HepG2 (cell line): ENCODE data around the gene CHRM3. TPM values are rescaled to one million over a fixed set of nuclear protein-coding genes. Genes with fewer than 3 reads are reported as not detected.

ENCODE experiments used
- ATAC-seq: fragments of 200-7000 bp; cut with Tn5 transposase; 3 replicates; pipeline ENCODE4 v1.9.1; 2020; ENCODE audit warnings: mild to moderate bottlenecking, moderate library complexity
- BruUV-seq: library from RNA; stranded (reverse); fragments of 400-500 nt; replicated peaks from 2 replicates; lab custom pipeline; 2021; lab: Mats Ljungman, UMichigan
- CTCF ChIA-PET: fragments of 300-600 bp; formaldehyde crosslinking; extraction: SDS; loops from one replicate; lab custom pipeline; 2021; ENCODE audit warnings: low total read pairs, inconsistent platforms, low intra/inter-chr PET ratio; lab: Yijun Ruan, JAX
- POLR2A ChIA-PET: fragments of 350-600 bp; sonication (Branson Sonifier 250); formaldehyde crosslinking; loops from one replicate; lab custom pipeline; 2020; ENCODE audit warnings: antibody characterized with exemption, inconsistent platforms; lab: Yijun Ruan, JAX
- DNase-seq: peaks from one replicate; pipeline ENCODE4 v3.0.0-alpha.2; 2015; ENCODE audit warnings: low spot score
- FAIRE-seq: peaks from 3 replicates; lab custom pipeline; 2011; peaks lifted over from hg19 to GRCh38; lab: Jason Lieb, UNC
- H2AFZ ChIP-seq: one replicate; pipeline ENCODE4 v1.6.1; 2011; ENCODE audit warnings: low read length, inconsistent platforms
- H3K27ac ChIP-seq: fragments of 300-600 bp; 3 replicates; pipeline ENCODE4 v1.8.0; 2011; ENCODE audit warnings: mixed run types, mild to moderate bottlenecking, mixed read lengths, low read length, inconsistent platforms; ENCODE audit not compliant: insufficient read depth; ENCODE audit errors: extremely low read length
- H3K27me3 ChIP-seq, 2 experiments: fragments of 200-600 bp in 1 of 2; 2 replicates in 1 of 2; 3 replicates in 1 of 2; pipeline versions ENCODE4 v1.6.0 to v1.8.0; 2011; ENCODE audit warnings: low read length in 2 of 2, mild to moderate bottlenecking in 2 of 2, moderate library complexity in 2 of 2, inconsistent platforms in 1 of 2; ENCODE audit not compliant: insufficient read depth in 2 of 2, control insufficient read depth in 1 of 2
- H3K36me3 ChIP-seq, 2 experiments: fragments of 200-600 bp in 1 of 2; replicated peaks in 1 of 2; 2 replicates in 1 of 2; 3 replicates in 1 of 2; pipeline versions ENCODE4 v1.5.1 to v1.8.0; 2011; ENCODE audit warnings: low read length in 2 of 2, inconsistent platforms in 1 of 2; ENCODE audit not compliant: insufficient read depth in 2 of 2, control insufficient read depth in 1 of 2
- H3K4me1 ChIP-seq: 2 replicates; pipeline ENCODE4 v1.5.1; 2012; ENCODE audit warnings: low read length, inconsistent platforms; ENCODE audit not compliant: insufficient read depth
- H3K4me2 ChIP-seq: 2 replicates; pipeline ENCODE4 v1.6.0; 2011; ENCODE audit warnings: low read depth, low read length, inconsistent platforms
- H3K4me3 ChIP-seq, 3 experiments: fragments of 200-600 bp in 1 of 3; sonication (generic), shearing (Covaris generic) in 1 of 3; replicated peaks in 1 of 3; 2 replicates each; pipeline ENCODE4 v1.5.1; 2011 to 2016; ENCODE audit warnings: low read length in 3 of 3, inconsistent platforms in 2 of 3, low read depth in 2 of 3, mild to moderate bottlenecking in 2 of 3, control low read depth in 1 of 3, mixed read lengths in 1 of 3; ENCODE audit not compliant: insufficient read depth in 1 of 3
- H3K79me2 ChIP-seq: one replicate; pipeline ENCODE4 v1.6.1; 2011; ENCODE audit warnings: low read length, inconsistent platforms; ENCODE audit not compliant: insufficient read depth
- H3K9ac ChIP-seq: 2 replicates; pipeline ENCODE4 v1.6.0; 2011; ENCODE audit warnings: mild to moderate bottlenecking, low read depth, low read length, inconsistent platforms; ENCODE audit not compliant: insufficient read depth
- H3K9me3 ChIP-seq: 2 replicates; pipeline ENCODE4 v1.5.1; 2012; ENCODE audit warnings: mild to moderate bottlenecking, low read length
- H4K20me1 ChIP-seq: 2 replicates; pipeline ENCODE4 v1.6.0; 2011; ENCODE audit warnings: inconsistent platforms, mild to moderate bottlenecking, low read length, moderate library complexity; ENCODE audit not compliant: insufficient read depth
- ATF5 ChIP-seq: sonication (generic); formaldehyde crosslinking; IDR thresholded peaks from 2 replicates; pipeline ENCODE4 v1.4.0; 2020; ENCODE audit warnings: mild to moderate bottlenecking, low read depth, missing genetic modification reagents
- BORCS8-MEF2B ChIP-seq: sonication (generic); formaldehyde crosslinking; IDR thresholded peaks from 2 replicates; pipeline ENCODE4 v1.8.0; 2022; ENCODE audit warnings: mild to moderate bottlenecking, missing genetic modification reagents
- CREB1 ChIP-seq, 2 experiments: fragments of 450-650 bp in 1 of 2; IDR thresholded peaks; 2 replicates each; pipeline ENCODE4 v1.6.1; 2016 to 2017; ENCODE audit warnings: control low read depth in 1 of 2, mild to moderate bottlenecking in 1 of 2, missing compliant biosample characterization in 1 of 2, missing genetic modification characterization in 1 of 2
- DMAP1 ChIP-seq: IDR thresholded peaks from 2 replicates; pipeline ENCODE4 v1.6.1; 2016
- DZIP1 ChIP-seq: sonication (generic); formaldehyde crosslinking; IDR thresholded peaks from 2 replicates; pipeline ENCODE4 v1.5.0; 2020; ENCODE audit warnings: mild to moderate bottlenecking, missing genetic modification reagents
- KAT8 ChIP-seq: IDR thresholded peaks from 2 replicates; pipeline ENCODE4 v1.6.1; 2016; ENCODE audit warnings: missing genetic modification reagents, missing compliant biosample characterization
- MEIS2 ChIP-seq: sonication (generic); formaldehyde crosslinking; IDR thresholded peaks from 2 replicates; pipeline ENCODE4 v1.9.0; 2021; ENCODE audit warnings: mild to moderate bottlenecking, missing genetic modification reagents
- MLX ChIP-seq: IDR thresholded peaks from 2 replicates; pipeline ENCODE4 v1.6.1; 2016
- NR2F6 ChIP-seq, 2 experiments: IDR thresholded peaks; 2 replicates each; pipeline ENCODE4 v1.6.1; 2016; ENCODE audit warnings: antibody characterized with exemption in 1 of 2, mild to moderate bottlenecking in 1 of 2
- TBL1XR1 ChIP-seq: fragments of 150-350 bp; IDR thresholded peaks from 2 replicates; pipeline ENCODE4 v1.6.1; 2014; ENCODE audit warnings: borderline replicate concordance, low read length; ENCODE audit not compliant: partially characterized antibody
- ZBTB44 ChIP-seq: sonication (generic); formaldehyde crosslinking; IDR thresholded peaks from 2 replicates; pipeline ENCODE4 v1.4.0; 2020; ENCODE audit warnings: missing genetic modification reagents
- ZNF549 ChIP-seq: sonication (generic); formaldehyde crosslinking; IDR thresholded peaks from 2 replicates; pipeline ENCODE4 v1.5.0; 2020; ENCODE audit warnings: missing genetic modification reagents
- ZNF775 ChIP-seq: sonication (generic); formaldehyde crosslinking; IDR thresholded peaks from 2 replicates; pipeline ENCODE4 v1.4.0; 2020; ENCODE audit warnings: missing genetic modification reagents, mild to moderate bottlenecking, moderate library complexity, borderline replicate concordance
- ZNF780A ChIP-seq: sonication (generic); formaldehyde crosslinking; IDR thresholded peaks from 2 replicates; pipeline ENCODE4 v1.8.0; 2022; ENCODE audit warnings: mild to moderate bottlenecking, missing genetic modification reagents, moderate library complexity
- WGBS: methylation state at CpG from one replicate; pipeline ENCODE4 v1.1.6; 2017; ENCODE audit warnings: low lambda C conversion rate; 5-methylcytosine and 5-hydroxymethylcytosine counted together
- in situ Hi-C: cut with HindIII; loops from 2 replicates; pipeline ENCODE4 v1.10.0; 2017; ENCODE audit warnings: low pct_unique_long_range_greater_than_20kb; ENCODE audit not compliant: extremely low pct_ligation_motif_present
- intact Hi-C: fragments of 100-400 bp; cut with micrococcal nuclease; formaldehyde crosslinking; loops from one replicate; pipeline ENCODE4 v1.10.0; 2022; ENCODE audit not compliant: unreplicated experiment
- polyA plus RNA-seq, 8 experiments: library from polyadenylated mRNA; depleted of rRNA in 3 of 8; stranded (reverse) in 7 of 8; unstranded in 1 of 8; fragments of >200 nt; fragmentation: Illumina TruSeq in 4 of 8; extraction: Trizol in 4 of 8; gene quantifications; 2 replicates each; pipeline versions ENCODE4 v1.2.1 to v1.2.3, GENCODE V29; 2011 to 2016; ENCODE audit warnings: low read depth in 4 of 8, missing spikeins in 1 of 8, mixed read lengths in 1 of 8; ENCODE audit not compliant: insufficient read depth in 1 of 8
- total RNA-seq, 5 experiments: library from RNA; depleted of rRNA; stranded (reverse); fragments of >200 nt; fragmentation: Illumina TruSeq; extraction: Trizol; gene quantifications; 2 replicates each; pipeline ENCODE4 v1.2.3, GENCODE V29; 2016; ENCODE audit warnings: low read depth in 1 of 5

The CHRM3 gene
- total and polyA plus RNA-seq, 2 of the 13 experiments (the other 11 are each of a cell fraction or from before 2014, with no cell fraction given) = not detected

GRCh38 chr1:239361403-239361802 lies 25.0 kb upstream of the CHRM3 start:
- DNase-seq = no peak
- H3K4me1 ChIP-seq = no peaks in the 10 kb centered on the region
- ChIA-PET POLR2A (no interaction called here), CTCF (no interaction called here)
- H3K79me2 ChIP-seq = no peaks in the 10 kb centered on the region
- in situ Hi-C loops = no loop called here
- no peak overlapping the region for H3K4me3 ChIP-seq
- TF ChIP-seq NR2F6 (IDR thresholded peaks at IDR 0.05) = no peak
- no peak for TF ChIP-seq NR2F6 (CRISPR knock-in tag; IDR thresholded peaks at IDR 0.05)
- no peak for TF ChIP-seq DZIP1 (CRISPR knock-in tag)
- WGBS = 5% methylated on average over 4 of the region's 4 CpGs
- H3K9me3 ChIP-seq = peaks cover 71% of the 10 kb centered on the region
- no peaks in the 10 kb centered on the region for H3K27me3 ChIP-seq
- no peak overlapping the region for H3K27ac ChIP-seq
- FAIRE-seq = no peak
- no peak for ATAC-seq
- no TSS peak for BruUV-seq
- H3K9ac ChIP-seq = no peak overlapping the region
- H4K20me1 ChIP-seq = no peaks in the 10 kb centered on the region
- no peak overlapping the region for H2AFZ ChIP-seq
- intact Hi-C loops = no loop called here
- H3K4me2 ChIP-seq = no peak overlapping the region
- H3K36me3 ChIP-seq = no peaks in the 10 kb centered on the region

- H3K79me2 ChIP-seq = no peaks in the 10 kb centered on the region
- H3K4me3 ChIP-seq = no peak overlapping the region
- no peaks in the 10 kb centered on the region for H4K20me1 ChIP-seq
- H3K9me3 ChIP-seq = peaks cover 80% of the 10 kb centered on the region
- no TSS peak for BruUV-seq
- in situ Hi-C loops (no loop called here), intact Hi-C loops (no loop called here)
- FAIRE-seq (no peak), DNase-seq (no peak), ATAC-seq (no peak)
- H3K27ac ChIP-seq = no peak overlapping the region
- WGBS = 3% methylated on average over 5 of the region's 5 CpGs
- POLR2A ChIA-PET = no interaction called here
- H3K36me3 ChIP-seq = no peaks in the 10 kb centered on the region
- CTCF ChIA-PET = no interaction called here
- H3K9ac ChIP-seq = no peak overlapping the region
- no peak overlapping the region for H3K4me2 ChIP-seq
- no peaks in the 10 kb centered on the region for H3K4me1 ChIP-seq
- no peaks in the 10 kb centered on the region for H3K27me3 ChIP-seq
- H2AFZ ChIP-seq = no peak overlapping the region
- TF ChIP-seq CREB1 (IDR thresholded peaks at IDR 0.05) = no peak
- no peak for TF ChIP-seq CREB1 (CRISPR knock-in tag; IDR thresholded peaks at IDR 0.05)
- TF ChIP-seq BORCS8-MEF2B (CRISPR knock-in tag) = no peak
- TF ChIP-seq ZNF780A (CRISPR knock-in tag) = no peak
- no peak for TF ChIP-seq ZBTB44 (CRISPR knock-in tag)
- no peak for TF ChIP-seq MEIS2 (CRISPR knock-in tag)
- TF ChIP-seq DMAP1 (CRISPR knock-in tag) = no peak
- no peak for TF ChIP-seq MLX
- no peak for TF ChIP-seq ATF5 (CRISPR knock-in tag)
- no peak for TF ChIP-seq ZNF775 (CRISPR knock-in tag)
- no peak for TF ChIP-seq KAT8 (CRISPR knock-in tag)
- TF ChIP-seq TBL1XR1 = no peak
- TF ChIP-seq ZNF549 (CRISPR knock-in tag) = no peak
Observed at GRCh38 chr1:239363930-239364329, 22.4 kb upstream of the CHRM3 start.
